Stimulated activated CD8-positive, alpha-beta memory T cell treated with anti-CD3 and anti-CD28 coated beads, Interleukin-7, amount 100 ng/mL, for 4 hours (primary cell): ENCODE measurements around the gene CD8B.

Source experiments
- DNase-seq, 2 donors: peaks; one replicate each; pipeline ENCODE4 v3.0.0-alpha.2; 2020; ENCODE audit warnings: low read depth in 2 of 2

Gene CD8B

DNA sequence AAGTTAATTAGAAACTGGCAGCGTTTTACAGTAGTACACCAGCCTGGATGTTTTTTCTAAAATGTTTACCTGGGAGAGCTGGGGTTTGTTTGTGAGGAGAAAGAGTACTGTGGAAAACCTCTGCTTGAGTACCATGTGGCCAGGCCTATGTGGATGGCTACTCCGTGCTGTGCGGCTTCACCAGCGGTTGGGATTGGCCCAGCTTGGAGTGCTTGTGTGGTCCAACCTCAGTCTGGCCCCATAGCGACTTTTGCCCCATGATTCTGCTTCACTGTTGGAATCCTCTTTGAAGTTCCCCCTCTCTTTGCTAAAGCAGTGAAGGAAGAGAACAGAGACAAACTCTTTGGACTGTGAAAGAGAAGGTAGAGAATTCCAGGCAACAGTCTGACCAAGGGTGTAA, 86.8 kb downstream of the CD8B start:
- DNase-seq: no peak

DNA sequence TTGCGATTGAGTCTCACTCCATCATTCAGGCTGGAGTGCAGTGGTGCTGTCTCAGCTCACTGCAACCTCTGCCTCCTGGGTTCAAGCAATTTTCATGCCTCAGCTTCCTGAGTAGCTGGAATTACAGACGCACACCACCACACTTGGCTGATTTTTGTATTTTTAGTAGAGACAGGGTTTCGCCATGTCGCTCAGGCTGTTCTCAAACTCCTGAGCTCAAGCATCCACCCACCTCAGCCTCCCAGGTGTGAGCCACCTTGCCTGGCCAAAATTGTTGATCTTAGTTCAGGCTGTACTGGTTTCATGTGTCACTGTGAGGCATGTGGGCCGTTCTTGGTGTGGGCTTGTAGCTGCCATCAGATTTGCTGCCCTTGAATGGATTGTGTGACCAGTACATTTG, 89.1 kb downstream of the CD8B start:
- DNase-seq: no peak

DNA sequence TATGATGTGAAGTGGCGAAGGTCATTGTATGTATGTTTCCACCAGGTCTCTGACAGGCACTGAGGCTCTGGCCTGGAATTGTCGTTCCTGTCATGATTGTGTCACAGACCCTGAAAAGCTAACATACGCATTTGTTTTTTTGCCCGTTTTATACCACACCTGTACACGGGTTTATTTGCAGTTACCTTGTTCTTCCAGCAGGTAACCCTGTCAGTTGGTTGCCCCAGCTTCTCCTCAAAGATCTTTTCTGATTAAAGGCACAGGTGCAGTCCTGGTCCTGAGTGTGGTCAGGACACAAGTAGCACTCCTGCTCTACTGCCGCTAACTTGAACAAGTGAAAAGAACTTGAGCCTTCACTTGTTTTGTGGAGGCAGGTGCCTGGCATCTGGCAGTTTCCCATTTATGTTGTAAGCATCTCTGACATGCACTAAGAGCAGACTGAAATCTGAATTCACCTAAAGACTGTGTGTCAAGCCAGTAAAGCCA, 90.8 kb downstream of the CD8B start:
- no peak for DNase-seq

GRCh38 chr2:86769838-86770237, 91.8 kb downstream of the CD8B start:
- DNase-seq: no peak

DNA sequence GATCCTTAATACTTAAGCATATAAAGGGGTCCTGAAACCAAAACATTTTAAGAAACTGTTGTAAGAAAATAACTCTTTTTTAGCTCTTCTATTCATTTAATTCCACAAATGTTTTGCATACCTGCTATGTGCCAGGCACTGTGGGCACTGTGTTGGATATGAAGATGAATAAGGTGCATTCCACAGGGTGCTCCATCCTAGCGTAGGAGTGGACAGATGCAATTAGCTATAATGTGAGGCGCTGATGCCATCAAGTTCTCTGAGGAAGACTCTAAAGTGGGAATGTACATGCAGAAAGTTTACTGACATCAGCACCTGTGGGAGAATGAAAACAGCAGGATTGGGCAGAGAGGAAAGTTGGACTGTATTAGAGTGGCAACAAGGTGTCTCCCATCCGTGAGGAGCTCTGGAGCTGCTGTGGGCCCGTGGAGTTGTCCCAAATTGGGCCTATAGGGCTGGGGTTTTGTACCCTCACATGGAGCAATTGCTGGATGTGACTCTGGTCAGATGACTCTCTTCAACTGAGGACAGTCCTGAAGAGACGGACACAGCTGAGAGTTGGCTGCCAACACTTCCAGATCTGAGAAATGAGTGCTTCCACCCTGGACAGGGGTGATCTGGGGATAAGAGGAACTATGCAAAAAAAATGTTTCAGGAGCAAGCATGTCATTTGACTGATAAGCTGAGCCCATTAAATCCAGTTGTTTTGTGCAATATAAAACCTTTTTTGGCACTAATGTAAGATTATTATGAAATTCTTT, 93.3 kb downstream of the CD8B start:
- DNase-seq: no peak
